OCI-LY1 (cell line): Measurements from ENCODE around the gene SPAG6.

ENCODE experiments used
- H2AFZ ChIP-seq: fragments of 200-600 bp; sonication (generic), shearing (Covaris generic); 2 replicates; pipeline ENCODE4 v1.6.0; 2014; ENCODE audit warnings: antibody characterized with exemption, mild to moderate bottlenecking, low read length
- H3F3A ChIP-seq: fragments of 200-600 bp; sonication (generic), shearing (Covaris generic); 2 replicates; pipeline ENCODE4 v1.6.0; 2014; ENCODE audit warnings: mild to moderate bottlenecking, antibody characterized with exemption, low read length, moderate library complexity; ENCODE audit not compliant: insufficient read depth
- H3K27ac ChIP-seq: fragments of 200-600 bp; sonication (generic); 2 replicates; pipeline ENCODE4 v1.5.1; 2014; ENCODE audit warnings: low read length, mixed run types, mild to moderate bottlenecking, low read depth; ENCODE audit not compliant: poor library complexity, severe bottlenecking
- H3K27me3 ChIP-seq: fragments of 200-600 bp; sonication (generic); 2 replicates; pipeline ENCODE4 v1.6.0; 2014; ENCODE audit warnings: antibody characterized with exemption, mild to moderate bottlenecking, low read length, moderate library complexity; ENCODE audit not compliant: insufficient read depth
- H3K36me3 ChIP-seq: fragments of 200-600 bp; sonication (generic); 2 replicates; pipeline ENCODE4 v1.6.1; 2014; ENCODE audit warnings: mild to moderate bottlenecking, antibody characterized with exemption, low read length, moderate library complexity, mixed read lengths; ENCODE audit not compliant: insufficient read depth
- H3K4me1 ChIP-seq: fragments of 200-600 bp; sonication (generic); 2 replicates; pipeline ENCODE4 v1.5.1; 2014; ENCODE audit warnings: mild to moderate bottlenecking, low read length, moderate library complexity; ENCODE audit not compliant: insufficient read depth, severe bottlenecking
- H3K4me2 ChIP-seq: fragments of 200-600 bp; sonication (generic), shearing (Covaris generic); 2 replicates; pipeline ENCODE4 v1.6.1; 2014; ENCODE audit warnings: low read length
- H3K4me3 ChIP-seq: fragments of 200-600 bp; sonication (generic); 2 replicates; pipeline ENCODE4 v1.5.1; 2014; ENCODE audit warnings: low read length, low read depth, mild to moderate bottlenecking, mixed read lengths; ENCODE audit not compliant: poor library complexity, severe bottlenecking
- H3K79me2 ChIP-seq: fragments of 200-600 bp; shearing (Covaris generic); 2 replicates; pipeline ENCODE4 v1.6.1; 2016; ENCODE audit warnings: mixed run types, low read length, mixed read lengths; ENCODE audit not compliant: insufficient read depth
- H3K9ac ChIP-seq: fragments of 200-600 bp; sonication (generic), shearing (Covaris generic); 2 replicates; pipeline ENCODE4 v1.6.1; 2014; ENCODE audit warnings: mild to moderate bottlenecking, low read length, mixed read lengths
- H3K9me2 ChIP-seq: fragments of 200-600 bp; sonication (generic), shearing (Covaris generic); 2 replicates; pipeline ENCODE4 v1.6.1; 2014; ENCODE audit warnings: low read depth, mild to moderate bottlenecking, low read length, mixed read lengths
- H3K9me3 ChIP-seq: fragments of 200-600 bp; shearing (Covaris generic); 2 replicates; pipeline ENCODE4 v1.6.1; 2014; ENCODE audit warnings: low read length, mixed read lengths
- H4K20me1 ChIP-seq: fragments of 200-600 bp; sonication (generic), shearing (Covaris generic); 2 replicates; pipeline ENCODE4 v1.6.0; 2016; ENCODE audit warnings: mild to moderate bottlenecking, low read length; ENCODE audit not compliant: insufficient read depth
- CTCF ChIP-seq: fragments of 200-600 bp; sonication (generic), shearing (Covaris generic); IDR thresholded peaks from 2 replicates; pipeline ENCODE4 v1.5.1; 2017; ENCODE audit warnings: mild to moderate bottlenecking, antibody characterized with exemption, low read length, moderate library complexity, mixed read lengths
- EZH2 ChIP-seq: fragments of 200-600 bp; sonication (generic), shearing (Covaris generic); IDR thresholded peaks from 2 replicates; pipeline ENCODE4 v1.8.0; 2017; ENCODE audit warnings: borderline replicate concordance, mixed run types, mild to moderate bottlenecking, antibody characterized with exemption, low read length, moderate library complexity, mixed read lengths

The SPAG6 gene

DNA sequence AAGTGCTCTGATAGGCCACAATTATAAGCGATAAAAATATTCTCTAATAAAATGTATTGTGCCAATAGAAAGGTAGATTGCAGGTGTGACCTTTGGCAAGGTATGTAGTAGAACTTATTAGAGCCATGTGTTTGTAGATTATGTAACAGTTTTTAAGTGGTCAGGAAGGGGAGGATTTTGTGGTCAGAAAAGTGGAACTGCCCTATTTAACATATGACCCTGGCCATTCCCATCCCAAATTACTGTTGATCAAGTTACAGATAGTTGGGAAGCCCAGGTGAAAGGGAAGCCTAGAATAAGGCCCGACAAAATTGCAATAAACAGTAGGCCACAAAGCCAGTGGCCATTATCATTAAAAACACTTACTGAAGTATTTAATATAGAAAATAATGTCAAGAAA is 89.2 kb downstream of the SPAG6 start:
- H3K9me3 ChIP-seq = no peaks in the 10 kb centered on the region
- no peaks in the 10 kb centered on the region for H3K79me2 ChIP-seq
- H3K36me3 ChIP-seq = no peaks in the 10 kb centered on the region
- H2AFZ ChIP-seq = no peak overlapping the region
- no peaks in the 10 kb centered on the region for H4K20me1 ChIP-seq
- H3K27me3 ChIP-seq = peaks cover 7% of the 10 kb centered on the region; the same call in 1 of the 2 replicates
- no peaks in the 10 kb centered on the region for H3K9me2 ChIP-seq
- TF ChIP-seq EZH2 (no peak), CTCF (no peak)
- no peak overlapping the region for H3K9ac ChIP-seq
- H3K4me1 ChIP-seq = peaks cover 18% of the 10 kb centered on the region
- no peak overlapping the region for H3K27ac ChIP-seq
- H3K4me3 ChIP-seq = no peak overlapping the region
- no peak overlapping the region for H3K4me2 ChIP-seq
- no peaks in the 10 kb centered on the region for H3F3A ChIP-seq

DNA sequence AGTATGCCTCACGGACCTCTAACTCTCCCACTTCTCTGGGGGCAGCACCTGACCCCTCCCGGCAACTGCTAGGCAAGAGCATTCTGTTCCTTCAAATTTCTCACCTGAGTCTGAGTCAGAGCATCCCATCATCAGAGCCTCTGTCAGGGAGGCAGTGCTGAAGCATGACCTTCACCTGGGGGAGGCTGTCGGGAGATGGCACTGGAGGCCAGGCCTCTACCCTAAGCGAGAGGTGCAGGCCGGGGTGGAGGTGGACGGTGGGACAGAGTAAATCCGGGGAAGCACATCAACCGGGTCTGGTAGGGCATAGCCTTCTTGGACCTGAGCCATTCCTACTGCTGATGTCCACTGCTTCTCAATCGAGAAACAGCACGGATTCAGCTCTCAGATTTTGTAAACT is 90.4 kb downstream of the SPAG6 start:
- H3K4me1 ChIP-seq = peaks cover 18% of the 10 kb centered on the region
- no peak overlapping the region for H3K4me3 ChIP-seq
- no peaks in the 10 kb centered on the region for H4K20me1 ChIP-seq
- H2AFZ ChIP-seq = no peak overlapping the region
- H3K9ac ChIP-seq = no peak overlapping the region
- peaks cover 7% of the 10 kb centered on the region for H3K27me3 ChIP-seq
- no peaks in the 10 kb centered on the region for H3F3A ChIP-seq
- H3K9me2 ChIP-seq = no peaks in the 10 kb centered on the region
- no peaks in the 10 kb centered on the region for H3K9me3 ChIP-seq
- no peaks in the 10 kb centered on the region for H3K36me3 ChIP-seq
- no peak overlapping the region for H3K4me2 ChIP-seq
- no peak overlapping the region for H3K27ac ChIP-seq
- TF ChIP-seq EZH2 (no peak), CTCF (no peak)
- H3K79me2 ChIP-seq = no peaks in the 10 kb centered on the region

GRCh38 chr10:22436526-22436892 is 91.2 kb downstream of the SPAG6 start:
- Histone ChIP-seq H3K4me2 (peak overlapping the region; percentile 87), H3K27ac (no peak overlapping the region), H3K27me3 (peaks cover 7% of the 10 kb centered on the region), H3K9me3 (no peaks in the 10 kb centered on the region), H3K36me3 (no peaks in the 10 kb centered on the region), H4K20me1 (no peaks in the 10 kb centered on the region), H3K9me2 (no peaks in the 10 kb centered on the region), H3K9ac (peak overlapping the region; percentile 68; the same call in 1 of the 2 replicates), H3K79me2 (no peaks in the 10 kb centered on the region), H3K4me1 (peaks cover 18% of the 10 kb centered on the region), H3F3A (no peaks in the 10 kb centered on the region), H3K4me3 (peak overlapping the region; percentile 70), H2AFZ (no peak overlapping the region; the same call in 1 of the 2 replicates)
- TF ChIP-seq CTCF (no peak), EZH2 (no peak)
